Tibial nerve (tissue), 4 donors: ENCODE measurements around the gene CDON.

Experiments used
- EP300 ChIP-seq, 2 donors: sonication (generic); formaldehyde crosslinking; IDR thresholded peaks; one replicate each; pipeline ENCODE4 v1.6.1; 2017; ENCODE audit warnings: antibody characterized with exemption in 2 of 2, mild to moderate bottlenecking in 1 of 2
- TF ChIP-seq, protein P1 (sequence below), 5 experiments: fragments of 200-600 bp in 3 of 5; fragments of 450-650 bp in 2 of 5; sonication (generic) in 3 of 5; IDR thresholded peaks; one replicate each; pipeline ENCODE4 v1.5.1; 2016 to 2019; ENCODE audit warnings: antibody characterized with exemption in 5 of 5, mild to moderate bottlenecking in 3 of 5, moderate library complexity in 2 of 5

DNA sequence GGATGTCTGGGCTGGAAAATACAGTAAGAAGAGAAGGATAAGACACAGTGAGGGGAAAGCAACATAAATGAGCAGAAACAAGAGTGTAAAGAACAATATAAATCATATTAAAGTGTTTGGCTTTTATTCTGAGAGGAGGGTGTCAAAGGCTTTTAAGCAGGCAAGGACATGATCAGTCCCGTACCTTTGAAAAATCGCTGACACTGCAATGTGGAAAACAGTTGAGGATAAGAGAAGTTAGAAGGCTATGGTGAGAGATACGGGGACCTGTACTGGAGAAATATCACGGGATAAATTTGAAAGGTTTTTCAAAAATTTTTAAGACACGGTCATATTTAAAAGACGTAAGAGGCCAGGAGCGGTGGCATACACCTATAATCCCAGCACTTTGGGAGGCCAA lies 30.3 kb downstream of the CDON start:
- TF ChIP-seq EP300 (IDR thresholded peaks at IDR 0.05) = no peak
- TF ChIP-seq, protein P1, sequence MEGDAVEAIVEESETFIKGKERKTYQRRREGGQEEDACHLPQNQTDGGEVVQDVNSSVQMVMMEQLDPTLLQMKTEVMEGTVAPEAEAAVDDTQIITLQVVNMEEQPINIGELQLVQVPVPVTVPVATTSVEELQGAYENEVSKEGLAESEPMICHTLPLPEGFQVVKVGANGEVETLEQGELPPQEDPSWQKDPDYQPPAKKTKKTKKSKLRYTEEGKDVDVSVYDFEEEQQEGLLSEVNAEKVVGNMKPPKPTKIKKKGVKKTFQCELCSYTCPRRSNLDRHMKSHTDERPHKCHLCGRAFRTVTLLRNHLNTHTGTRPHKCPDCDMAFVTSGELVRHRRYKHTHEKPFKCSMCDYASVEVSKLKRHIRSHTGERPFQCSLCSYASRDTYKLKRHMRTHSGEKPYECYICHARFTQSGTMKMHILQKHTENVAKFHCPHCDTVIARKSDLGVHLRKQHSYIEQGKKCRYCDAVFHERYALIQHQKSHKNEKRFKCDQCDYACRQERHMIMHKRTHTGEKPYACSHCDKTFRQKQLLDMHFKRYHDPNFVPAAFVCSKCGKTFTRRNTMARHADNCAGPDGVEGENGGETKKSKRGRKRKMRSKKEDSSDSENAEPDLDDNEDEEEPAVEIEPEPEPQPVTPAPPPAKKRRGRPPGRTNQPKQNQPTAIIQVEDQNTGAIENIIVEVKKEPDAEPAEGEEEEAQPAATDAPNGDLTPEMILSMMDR (IDR thresholded peaks at IDR 0.05) = no peak
